IPS-18a (cell line): ENCODE results near the gene MAML2.

Experiments used
- H3K27ac ChIP-seq: one replicate; pipeline ENCODE4 v1.5.1; 2013; ENCODE audit warnings: low read length
- H3K27me3 ChIP-seq: one replicate; pipeline ENCODE4 v1.6.1; 2013; ENCODE audit warnings: mild to moderate bottlenecking, low read length; ENCODE audit not compliant: control insufficient read depth, insufficient read depth
- H3K36me3 ChIP-seq: one replicate; pipeline ENCODE4 v1.6.1; 2013; ENCODE audit warnings: low read depth, low read length; ENCODE audit not compliant: control insufficient read depth
- H3K4me1 ChIP-seq: one replicate; pipeline ENCODE4 v1.6.1; 2013; ENCODE audit warnings: low read depth, low read length; ENCODE audit not compliant: control insufficient read depth
- H3K4me3 ChIP-seq: one replicate; pipeline ENCODE4 v1.5.1; 2013; ENCODE audit warnings: low read length
- H3K9ac ChIP-seq: one replicate; pipeline ENCODE4 v1.6.1; 2013; ENCODE audit warnings: mild to moderate bottlenecking, low read length, moderate library complexity
- H3K9me3 ChIP-seq: one replicate; pipeline ENCODE4 v1.6.1; 2013; ENCODE audit warnings: low read depth, low read length; ENCODE audit not compliant: control insufficient read depth

Gene MAML2

GRCh38 chr11:96197801-96198701 lies 144.9 kb downstream of the MAML2 start:
- Histone ChIP-seq H3K4me1 (peaks cover 43% of the 10 kb centered on the region), H3K9me3 (no peaks in the 10 kb centered on the region), H3K4me3 (no peak overlapping the region), H3K27me3 (no peaks in the 10 kb centered on the region), H3K9ac (no peak overlapping the region), H3K36me3 (no peaks in the 10 kb centered on the region), H3K27ac (no peak overlapping the region)

- Histone ChIP-seq H3K9ac (no peak overlapping the region), H3K4me3 (no peak overlapping the region), H3K27ac (no peak overlapping the region), H3K36me3 (no peaks in the 10 kb centered on the region), H3K4me1 (peaks cover 43% of the 10 kb centered on the region), H3K9me3 (no peaks in the 10 kb centered on the region), H3K27me3 (no peaks in the 10 kb centered on the region)
Measured at GRCh38 chr11:96197103-96197502, 145.9 kb downstream of the MAML2 start.

- no peaks in the 10 kb centered on the region for H3K27me3 ChIP-seq
- no peaks in the 10 kb centered on the region for H3K9me3 ChIP-seq
- H3K9ac ChIP-seq: peak overlapping the region; percentile 42
- peaks cover 43% of the 10 kb centered on the region for H3K4me1 ChIP-seq
- no peaks in the 10 kb centered on the region for H3K36me3 ChIP-seq
- peak overlapping the region; percentile 58 for H3K27ac ChIP-seq
- no peak overlapping the region for H3K4me3 ChIP-seq
Measured at GRCh38 chr11:96196181-96196662, 146.8 kb downstream of the MAML2 start.

- Histone ChIP-seq H3K4me1 (peaks cover 43% of the 10 kb centered on the region), H3K4me3 (no peak overlapping the region), H3K9ac (peak overlapping the region; percentile 42), H3K27me3 (no peaks in the 10 kb centered on the region), H3K9me3 (no peaks in the 10 kb centered on the region), H3K27ac (peak overlapping the region; percentile 58), H3K36me3 (no peaks in the 10 kb centered on the region)
Measured at GRCh38 chr11:96195671-96196070, 147.3 kb downstream of the MAML2 start.

- no peaks in the 10 kb centered on the region for H3K9me3 ChIP-seq
- H3K9ac ChIP-seq: no peak overlapping the region
- H3K36me3 ChIP-seq: no peaks in the 10 kb centered on the region
- H3K4me1 ChIP-seq: peaks cover 43% of the 10 kb centered on the region
- no peak overlapping the region for H3K4me3 ChIP-seq
- H3K27me3 ChIP-seq: no peaks in the 10 kb centered on the region
- no peak overlapping the region for H3K27ac ChIP-seq
Measured at GRCh38 chr11:96194581-96195374, 148.2 kb downstream of the MAML2 start.

GRCh38 chr11:96193745-96194443 lies 149.1 kb downstream of the MAML2 start:
- Histone ChIP-seq H3K4me1 (peaks cover 43% of the 10 kb centered on the region), H3K36me3 (no peaks in the 10 kb centered on the region), H3K27me3 (no peaks in the 10 kb centered on the region), H3K9me3 (no peaks in the 10 kb centered on the region), H3K27ac (no peak overlapping the region), H3K4me3 (no peak overlapping the region), H3K9ac (no peak overlapping the region)

GRCh38 chr11:96191752-96192151 lies 151.2 kb downstream of the MAML2 start:
- no peaks in the 10 kb centered on the region for H3K9me3 ChIP-seq
- peaks cover 28% of the 10 kb centered on the region for H3K4me1 ChIP-seq
- no peaks in the 10 kb centered on the region for H3K36me3 ChIP-seq
- H3K27ac ChIP-seq: no peak overlapping the region
- no peak overlapping the region for H3K9ac ChIP-seq
- H3K27me3 ChIP-seq: no peaks in the 10 kb centered on the region
- no peak overlapping the region for H3K4me3 ChIP-seq

GRCh38 chr11:96189351-96189750 lies 153.6 kb downstream of the MAML2 start:
- Histone ChIP-seq H3K36me3 (no peaks in the 10 kb centered on the region), H3K9me3 (no peaks in the 10 kb centered on the region), H3K27me3 (no peaks in the 10 kb centered on the region), H3K4me3 (no peak overlapping the region), H3K9ac (no peak overlapping the region), H3K27ac (no peak overlapping the region), H3K4me1 (peaks cover 4% of the 10 kb centered on the region)

GRCh38 chr11:96188243-96189006 lies 154.6 kb downstream of the MAML2 start:
- H3K9me3 ChIP-seq: no peaks in the 10 kb centered on the region
- H3K27ac ChIP-seq: no peak overlapping the region
- H3K27me3 ChIP-seq: no peaks in the 10 kb centered on the region
- no peak overlapping the region for H3K4me3 ChIP-seq
- H3K9ac ChIP-seq: no peak overlapping the region
- no peaks in the 10 kb centered on the region for H3K36me3 ChIP-seq
- H3K4me1 ChIP-seq: no peaks in the 10 kb centered on the region

- Histone ChIP-seq H3K9ac (no peak overlapping the region), H3K27ac (no peak overlapping the region), H3K9me3 (no peaks in the 10 kb centered on the region), H3K27me3 (no peaks in the 10 kb centered on the region), H3K4me3 (no peak overlapping the region), H3K36me3 (no peaks in the 10 kb centered on the region), H3K4me1 (no peaks in the 10 kb centered on the region)
Measured at GRCh38 chr11:96187822-96188221, 155.2 kb downstream of the MAML2 start.

- no peaks in the 10 kb centered on the region for H3K27me3 ChIP-seq
- no peaks in the 10 kb centered on the region for H3K9me3 ChIP-seq
- no peak overlapping the region for H3K4me3 ChIP-seq
- no peak overlapping the region for H3K9ac ChIP-seq
- H3K36me3 ChIP-seq: no peaks in the 10 kb centered on the region
- H3K4me1 ChIP-seq: peaks cover 8% of the 10 kb centered on the region
- H3K27ac ChIP-seq: no peak overlapping the region
Measured at GRCh38 chr11:96186806-96187205, 156.2 kb downstream of the MAML2 start.
